HG03135 (cell line): ENCODE measurements around the gene MECR.

Experiments
- ATAC-seq: cut with Tn5 transposase; IDR thresholded peaks from one replicate; pipeline ENCODE4 v1.9.1; 2021; ENCODE audit warnings: mild to moderate bottlenecking, moderate library complexity; ENCODE audit not compliant: unreplicated experiment

The MECR gene

DNA sequence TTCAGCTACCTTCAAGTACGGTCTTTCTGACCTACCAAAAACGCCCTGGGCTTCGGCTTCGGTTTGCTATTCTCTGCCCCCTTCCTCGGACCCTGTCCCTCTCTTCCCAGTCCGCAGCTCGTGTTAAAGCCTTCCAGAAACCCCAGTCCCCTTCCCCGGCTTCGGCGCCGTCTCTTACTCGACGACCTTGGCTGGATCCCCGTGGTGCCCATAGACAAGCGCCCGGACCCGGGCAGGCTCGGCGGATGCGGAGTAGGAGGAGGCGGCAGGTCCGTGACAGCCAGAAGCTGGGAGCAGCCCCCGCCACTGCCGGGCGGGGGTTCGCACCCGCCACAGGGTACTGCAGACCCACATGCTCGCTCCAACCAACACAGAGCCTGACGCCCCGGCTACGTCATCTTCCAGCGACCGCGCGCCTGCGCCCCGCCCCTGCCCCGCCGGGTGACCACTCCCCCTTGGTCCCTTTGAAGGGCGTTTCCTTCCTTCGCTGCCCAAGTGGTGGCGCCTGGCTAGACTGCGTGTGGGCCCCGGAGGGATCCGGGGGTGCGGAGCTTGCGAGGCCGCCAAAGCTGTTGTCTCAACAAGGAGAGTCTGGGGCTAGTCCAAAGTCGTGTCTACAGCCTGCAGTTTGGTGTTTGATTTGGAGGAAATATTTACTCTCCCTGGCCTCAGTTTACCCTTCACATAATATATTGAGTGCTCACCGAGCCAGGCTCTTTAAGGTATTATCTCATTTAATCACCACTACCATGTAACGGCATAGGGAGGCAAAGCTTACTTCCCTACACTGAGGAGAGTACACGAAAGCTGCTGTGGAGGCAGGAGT lies at the start of gene MECR:
Gene MECR (minus strand): TSS at position 382 of the 826 bp plus-strand sequence. CDS start 28 bp downstream, at position 354.
- peak; percentile 89 for ATAC-seq

- no peak for ATAC-seq
Measured at GRCh38 chr1:29279951-29280391, 49.2 kb upstream of the MECR start.

GRCh38 chr1:29279406-29279805 lies 48.7 kb upstream of the MECR start:
- no peak for ATAC-seq

DNA sequence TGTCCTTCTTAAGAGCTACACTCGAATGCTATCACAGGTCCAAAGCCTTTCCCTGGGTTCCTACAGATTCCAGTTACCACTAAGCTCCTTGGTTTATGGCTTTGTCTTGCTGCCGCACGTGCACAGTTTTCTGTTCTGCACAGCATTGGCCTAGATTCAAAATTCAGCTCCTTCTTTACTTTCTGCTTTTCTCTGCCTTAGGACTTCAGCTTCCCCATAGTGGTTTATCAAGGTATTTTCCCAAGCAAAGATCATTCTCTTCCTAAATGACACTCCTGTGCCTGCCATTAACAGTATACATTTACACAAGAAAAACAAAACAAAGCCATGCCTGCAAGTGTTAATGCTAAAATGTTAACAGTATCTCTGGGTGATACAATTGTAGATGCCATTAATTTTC lies 47.4 kb upstream of the MECR start:
- no peak for ATAC-seq

- ATAC-seq, result no peak
Measured at GRCh38 chr1:29275435-29275834, 44.7 kb upstream of the MECR start.

- no peak for ATAC-seq
Measured at GRCh38 chr1:29272147-29272907, 41.6 kb upstream of the MECR start.

DNA sequence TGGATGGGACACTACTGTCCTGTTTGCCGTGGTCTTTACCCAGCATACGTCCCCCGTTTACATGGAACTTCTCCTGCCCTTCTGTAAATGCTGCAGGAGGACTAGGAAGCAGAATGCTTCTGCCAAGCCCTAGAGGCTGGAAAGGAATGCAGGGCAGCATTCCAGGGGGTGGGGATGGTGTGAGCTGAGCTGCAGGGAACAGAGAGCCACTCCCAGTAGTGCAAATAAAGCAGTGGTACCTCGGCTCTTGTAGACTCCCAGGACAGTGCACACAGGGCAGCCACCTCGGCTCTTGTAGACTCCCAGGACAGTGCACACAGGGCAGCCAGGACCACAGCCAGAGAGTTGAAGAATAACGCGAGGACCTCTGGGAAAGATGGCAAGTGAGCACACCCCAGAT lies 41.0 kb upstream of the MECR start:
- ATAC-seq, result no peak

GRCh38 chr1:29270929-29271521 lies 40.3 kb upstream of the MECR start:
- no peak for ATAC-seq

GRCh38 chr1:29269382-29269781 lies 38.6 kb upstream of the MECR start:
- ATAC-seq, result no peak

DNA sequence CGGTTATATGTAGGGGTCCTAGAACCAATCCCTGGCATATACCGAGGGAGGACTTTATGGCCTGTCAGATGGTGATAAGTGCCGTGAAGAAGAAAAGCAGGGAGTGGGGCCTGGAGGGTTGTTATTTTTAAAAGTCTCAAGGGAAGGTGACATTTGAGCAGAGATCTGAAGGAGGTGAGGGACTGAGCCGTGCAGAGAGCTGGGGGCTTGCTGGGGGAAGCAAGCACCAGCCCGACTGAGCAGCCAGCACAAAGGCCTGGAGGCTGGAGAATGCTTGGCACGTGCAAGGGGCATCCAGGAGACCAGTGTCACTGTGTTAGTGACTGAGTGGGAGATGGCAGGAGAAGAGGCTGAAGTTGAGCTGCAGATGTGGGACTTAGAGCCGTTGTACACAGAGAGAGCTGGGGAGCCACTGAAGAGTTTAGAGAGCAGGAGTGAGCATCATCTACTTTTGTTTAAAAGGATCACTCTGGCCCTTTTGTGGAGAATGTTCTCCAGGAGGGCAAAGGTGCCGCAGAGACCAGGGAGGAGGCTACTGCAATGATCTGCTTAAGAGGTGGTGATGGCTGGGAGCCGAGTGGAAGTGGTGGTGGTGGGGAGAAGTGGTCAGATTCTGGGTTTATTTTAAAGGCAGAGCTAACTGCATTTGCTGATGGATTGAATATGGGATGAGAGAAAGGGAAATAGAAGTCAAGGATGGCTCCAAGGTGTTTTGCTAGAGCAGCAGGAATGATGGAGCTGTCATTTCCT lies 36.8 kb upstream of the MECR start:
- no peak for ATAC-seq

DNA sequence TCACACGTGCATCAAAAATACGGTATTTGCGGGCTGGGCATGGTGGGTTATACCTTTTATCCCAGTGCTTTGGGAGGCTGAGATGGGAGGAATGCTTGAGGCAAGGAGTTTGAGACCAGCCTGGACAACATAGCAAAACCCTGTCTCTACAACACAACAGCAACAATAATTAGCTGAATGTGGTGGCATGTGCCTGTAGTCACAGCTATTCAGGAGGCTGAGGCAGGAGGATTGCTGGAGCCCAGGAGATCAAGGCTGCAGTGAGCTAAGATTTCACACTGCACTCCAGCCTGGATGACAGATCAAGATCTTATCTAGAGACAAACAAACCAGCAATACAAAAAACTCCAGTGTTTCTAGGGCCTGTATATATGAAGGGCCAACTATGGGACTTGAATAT lies 36.2 kb upstream of the MECR start:
- no peak for ATAC-seq

- ATAC-seq, result no peak
Measured at GRCh38 chr1:29264773-29265389, 34.1 kb upstream of the MECR start.

GRCh38 chr1:29260531-29260930 lies 29.8 kb upstream of the MECR start:
- ATAC-seq, result no peak

DNA sequence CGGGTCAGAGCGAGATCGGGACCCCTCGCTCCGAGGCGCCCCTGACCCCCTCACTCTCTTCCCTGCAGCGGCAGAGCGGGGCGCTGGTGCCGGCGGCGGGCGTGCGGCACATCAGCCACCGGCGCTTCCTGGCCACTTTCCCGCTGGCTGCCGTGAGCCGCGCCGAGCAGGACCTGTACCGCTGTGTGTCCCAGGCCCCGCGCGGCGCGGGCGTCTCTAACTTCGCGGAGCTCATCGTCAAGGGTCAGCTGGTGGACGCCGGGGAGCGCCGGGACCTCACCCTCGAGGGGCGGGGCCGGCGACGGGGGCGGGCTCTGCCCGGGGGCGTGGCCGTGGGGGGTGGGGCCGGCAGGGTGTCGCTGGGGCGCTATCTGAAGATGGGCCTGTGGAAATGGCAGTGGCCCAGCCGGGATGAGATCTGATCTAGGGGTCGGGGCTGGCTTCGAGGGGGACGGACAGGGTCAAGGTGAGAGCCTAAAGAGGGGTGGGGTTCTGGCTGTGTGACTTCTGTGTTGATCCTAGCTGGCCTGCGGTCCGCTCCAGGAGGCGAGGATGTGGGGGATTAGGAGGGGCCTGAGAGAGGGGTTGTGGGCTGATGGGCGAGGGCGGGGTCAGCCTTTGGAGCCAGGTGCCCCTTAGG lies 29.2 kb upstream of the MECR start:
- ATAC-seq, result no peak

GRCh38 chr1:29258976-29259801 lies 28.5 kb upstream of the MECR start:
- ATAC-seq, result no peak

- no peak for ATAC-seq
Measured at GRCh38 chr1:29258189-29258975, 27.6 kb upstream of the MECR start.

- no peak for ATAC-seq
Measured at GRCh38 chr1:29256979-29257804, 26.5 kb upstream of the MECR start.

GRCh38 chr1:29256394-29256793 lies 25.7 kb upstream of the MECR start:
- ATAC-seq, result no peak
